K562 (cell line): ENCODE measurements around the gene ZNF48. TPM values are rescaled to one million over a fixed set of nuclear protein-coding genes. Genes with fewer than 3 reads are reported as not detected.

Experiments
- ATF2 ChIP-seq: sonication (generic); formaldehyde crosslinking; IDR thresholded peaks from 2 replicates; pipeline ENCODE4 v1.8.1; 2022; ENCODE audit warnings: missing genetic modification reagents
- BCL6 ChIP-seq: fragments of 250-450 bp; sonication (Bioruptor Pico); IDR thresholded peaks from 2 replicates; pipeline ENCODE4 v1.4.0; 2020
- CBX1 ChIP-seq: sonication (generic); IDR thresholded peaks from 2 replicates; pipeline ENCODE4 v1.6.1; 2016; ENCODE audit warnings: antibody characterized with exemption, low read depth, mild to moderate bottlenecking
- CHD1 ChIP-seq: fragments of 200-600 bp; sonication (generic); IDR thresholded peaks from one replicate; pipeline ENCODE4 v1.6.1; 2012; ENCODE audit warnings: mild to moderate bottlenecking, moderate library complexity, low read length, inconsistent platforms
- CREM ChIP-seq: IDR thresholded peaks from 2 replicates; pipeline ENCODE4 v1.6.1; 2014; ENCODE audit warnings: antibody characterized with exemption, low read depth
- CTBP1 ChIP-seq: fragments of 450-650 bp; IDR thresholded peaks from 2 replicates; pipeline ENCODE4 v1.6.1; 2016; ENCODE audit warnings: borderline replicate concordance
- CTCF ChIP-seq, 3 experiments: IDR thresholded peaks in 2 of 3; conservative IDR thresholded peaks in 1 of 3; 2 replicates each; pipeline ENCODE4 v1.5.1; 2011 to 2012; ENCODE audit warnings: low read length in 3 of 3, mild to moderate bottlenecking in 3 of 3, control low read depth in 2 of 3, improper control_type of control experiment in 1 of 3, inconsistent platforms in 1 of 3, low read depth in 1 of 3, mixed read lengths in 1 of 3, moderate library complexity in 1 of 3; ENCODE audit not compliant: insufficient read depth in 2 of 3
- ERF ChIP-seq: fragments of 450-650 bp; formaldehyde crosslinking; IDR thresholded peaks from 2 replicates; pipeline ENCODE4 v1.4.0; 2020; ENCODE audit warnings: mild to moderate bottlenecking, mixed read lengths
- EWSR1 ChIP-seq: fragments of 450-650 bp; IDR thresholded peaks from 2 replicates; pipeline ENCODE4 v1.6.1; 2018; ENCODE audit warnings: borderline replicate concordance, mild to moderate bottlenecking, low read depth, moderate library complexity; ENCODE audit not compliant: partially characterized antibody
- HMGXB4 ChIP-seq: sonication (generic); formaldehyde crosslinking; IDR thresholded peaks from 2 replicates; pipeline ENCODE4 v1.8.1; 2023; ENCODE audit warnings: mild to moderate bottlenecking, missing genetic modification reagents
- HNRNPUL1 ChIP-seq: fragments of 200-400 bp; formaldehyde crosslinking; IDR thresholded peaks from 2 replicates; pipeline ENCODE4 v1.6.1; 2017; ENCODE audit warnings: low read length
- HSF4 ChIP-seq: fragments of 250-450 bp; sonication (Bioruptor Pico); IDR thresholded peaks from 2 replicates; pipeline ENCODE4 v2.1.2; 2022; ENCODE audit warnings: mild to moderate bottlenecking, moderate library complexity, borderline replicate concordance
- KAT8 ChIP-seq: fragments of 450-650 bp; IDR thresholded peaks from 2 replicates; pipeline ENCODE4 v1.6.1; 2016; ENCODE audit warnings: low read depth, mild to moderate bottlenecking
- KDM1A ChIP-seq, 2 experiments: fragments of 450-650 bp; IDR thresholded peaks; 2 replicates each; pipeline ENCODE4 v1.6.1; 2016; ENCODE audit warnings: mild to moderate bottlenecking in 2 of 2
- KDM2B ChIP-seq: fragments of 250-450 bp; sonication (Bioruptor Pico); IDR thresholded peaks from 2 replicates; pipeline ENCODE4 v1.8.0; 2021; ENCODE audit warnings: mild to moderate bottlenecking, moderate library complexity
- POLR2B ChIP-seq: fragments of 450-650 bp; IDR thresholded peaks from 2 replicates; pipeline ENCODE4 v1.6.1; 2018; ENCODE audit warnings: low read depth; ENCODE audit not compliant: partially characterized antibody
- RFX7 ChIP-seq: fragments of 250-450 bp; sonication (Bioruptor Pico); IDR thresholded peaks from 2 replicates; pipeline ENCODE4 v1.5.1; 2021; ENCODE audit warnings: mild to moderate bottlenecking
- SMARCE1 ChIP-seq: fragments of 450-650 bp; IDR thresholded peaks from 2 replicates; pipeline ENCODE4 v1.7.1; 2016; ENCODE audit warnings: mild to moderate bottlenecking
- XRCC3 ChIP-seq: fragments of 450-650 bp; IDR thresholded peaks from 2 replicates; pipeline ENCODE4 v1.6.1; 2017; ENCODE audit warnings: mild to moderate bottlenecking, moderate library complexity
- ZBTB9 ChIP-seq: fragments of 450-650 bp; formaldehyde crosslinking; IDR thresholded peaks from 2 replicates; pipeline ENCODE4 v1.4.0; 2020; ENCODE audit warnings: mild to moderate bottlenecking, moderate library complexity
- ZKSCAN1 ChIP-seq: fragments of 150-350 bp; IDR thresholded peaks from 2 replicates; pipeline ENCODE4 v1.6.1; 2016; ENCODE audit warnings: low read depth, low read length
- ZNF232 ChIP-seq: sonication (generic); formaldehyde crosslinking; IDR thresholded peaks from 2 replicates; pipeline ENCODE4 v1.8.0; 2022; ENCODE audit warnings: mild to moderate bottlenecking, missing genetic modification reagents
- ZNF24 ChIP-seq: fragments of 450-650 bp; IDR thresholded peaks from 2 replicates; pipeline ENCODE4 v1.6.1; 2016
- ZNF57 ChIP-seq: fragments of 450-650 bp; formaldehyde crosslinking; IDR thresholded peaks from 2 replicates; pipeline ENCODE4 v1.4.0; 2020; ENCODE audit warnings: mild to moderate bottlenecking, moderate library complexity
- ZNF75A ChIP-seq: fragments of 450-650 bp; formaldehyde crosslinking; IDR thresholded peaks from 2 replicates; pipeline ENCODE4 v1.4.0; 2020; ENCODE audit warnings: mild to moderate bottlenecking
- polyA plus RNA-seq, 8 experiments: library from polyadenylated mRNA; depleted of rRNA in 4 of 8; stranded (reverse) in 5 of 8; unstranded in 3 of 8; fragments of >200 nt; fragmentation: Nextera tagmentation in 2 of 8; fragmentation: Illumina TruSeq in 1 of 8; extraction: Ambion mirVana in 2 of 8; extraction: Trizol in 1 of 8; gene quantifications; 2 replicates each; pipeline versions ENCODE4 v1.2.1 to v1.2.3, GENCODE V29; 2011 to 2014; ENCODE audit warnings: inconsistent platforms in 1 of 8, missing spikeins in 1 of 8
- total RNA-seq, 7 experiments: library from RNA; depleted of rRNA in 6 of 7; stranded (reverse); fragments of >200 nt in 6 of 7; fragmentation: Illumina TruSeq in 2 of 7; extraction: Trizol in 2 of 7; gene quantifications; 2 replicates each; pipeline versions ENCODE4 v1.2.1 to v1.2.3, GENCODE V29; 2011 to 2021; ENCODE audit warnings: low replicate concordance in 1 of 7

ZNF48 gene
- total and polyA plus RNA-seq, 9 of the 15 experiments (the other 6 are each of a cell fraction or from before 2014, with no cell fraction given), result 0.38 to 11.6 (median 4.7) TPM

- TF ChIP-seq EWSR1, result no peak
- TF ChIP-seq XRCC3, result no peak
- TF ChIP-seq KDM1A (IDR thresholded peaks at IDR 0.05), result no peak
- peak; percentile 20; the same call in 1 of the 2 replicates for TF ChIP-seq ZBTB9
- TF ChIP-seq ZKSCAN1, result no peak
- TF ChIP-seq KAT8, result no peak
- no peak for TF ChIP-seq ERF (CRISPR knock-in tag)
- no peak for TF ChIP-seq HSF4
- no peak for TF ChIP-seq CHD1
- TF ChIP-seq POLR2B, result peak; percentile 95
- TF ChIP-seq ZNF24, result no peak
- TF ChIP-seq CBX1, result peak; percentile 78
- TF ChIP-seq ZNF75A (CRISPR knock-in tag), result no peak
- TF ChIP-seq ZNF57 (CRISPR knock-in tag), result 0 out of 2 replicates have a peak, but pooled peaks have one; percentile 30
- no peak for TF ChIP-seq KDM2B (CRISPR knock-in tag)
- no peak for TF ChIP-seq BCL6
- TF ChIP-seq CREM, result peak; percentile 58
- no peak; the same call in 1 of the 2 replicates for TF ChIP-seq SMARCE1
- no peak; the same call in 1 of the 2 replicates for TF ChIP-seq HMGXB4
- TF ChIP-seq HNRNPUL1, result no peak
- TF ChIP-seq RFX7, result no peak
- peak in 2 of 3 experiments; percentile 61 to 70; a peak in 5 of 6 replicates for TF ChIP-seq CTCF (IDR thresholded peaks at IDR 0.05 in 2 of 3, conservative IDR thresholded peaks at IDR 0.05 in 1 of 3; ENCODE audit: insufficient read depth in 2 of 3, low read depth in 1 of 3, low read length in 3 of 3)
- TF ChIP-seq ZNF232 (CRISPR knock-in tag), result no peak
- TF ChIP-seq ATF2 (CRISPR knock-in tag), result no peak
- 0 out of 2 replicates have a peak, but pooled peaks have one; percentile 16 for TF ChIP-seq CTBP1
Observed at GRCh38 chr16:30445408-30446202, 50.4 kb downstream of the ZNF48 start, which contains the start of gene SEPHS2 (continued).
